K562 (cell line): ENCODE data around the gene DPH1. TPM values are rescaled to one million over a fixed set of nuclear protein-coding genes. Genes with fewer than 3 reads are reported as not detected.

ENCODE experiments used
- DMBX1 ChIP-seq: fragments of 250-450 bp; sonication (Bioruptor Pico); IDR thresholded peaks from 2 replicates; pipeline ENCODE4 v1.8.0; 2022; ENCODE audit warnings: inconsistent platforms, mild to moderate bottlenecking, moderate library complexity, borderline replicate concordance
- E2F6 ChIP-seq, 2 experiments: IDR thresholded peaks; 2 replicates each; pipeline ENCODE4 v1.6.1; 2011; ENCODE audit warnings: borderline replicate concordance in 1 of 2, control low read depth in 1 of 2, low read depth in 1 of 2, low read length in 1 of 2, mild to moderate bottlenecking in 1 of 2, mixed read lengths in 1 of 2, moderate library complexity in 1 of 2; ENCODE audit not compliant: insufficient read depth in 1 of 2, insufficient read length in 1 of 2, poor library complexity in 1 of 2, severe bottlenecking in 1 of 2; ENCODE audit errors: extremely low read depth in 1 of 2
- GATAD2B ChIP-seq: fragments of 450-650 bp; IDR thresholded peaks from 2 replicates; pipeline ENCODE4 v1.6.1; 2017; ENCODE audit warnings: mild to moderate bottlenecking, borderline replicate concordance
- KDM5B ChIP-seq: fragments of 200-600 bp; sonication (generic); IDR thresholded peaks from 2 replicates; pipeline ENCODE4 v1.6.1; 2012; ENCODE audit warnings: low read depth, mild to moderate bottlenecking, moderate library complexity, low read length, control low read depth, inconsistent platforms; ENCODE audit not compliant: insufficient replicate concordance
- MTA2 ChIP-seq: fragments of 450-650 bp; IDR thresholded peaks from 2 replicates; pipeline ENCODE4 v1.6.1; 2016; ENCODE audit warnings: low read depth
- NFYB ChIP-seq: IDR thresholded peaks from 2 replicates; pipeline ENCODE4 v1.6.1; 2011; ENCODE audit warnings: mild to moderate bottlenecking, moderate library complexity; ENCODE audit not compliant: insufficient read length; ENCODE audit errors: extremely low read depth
- SIN3B ChIP-seq: fragments of 450-650 bp; IDR thresholded peaks from 2 replicates; pipeline ENCODE4 v1.6.1; 2017; ENCODE audit warnings: low read depth, mild to moderate bottlenecking, moderate library complexity
- THRB ChIP-seq: fragments of 450-650 bp; formaldehyde crosslinking; conservative IDR thresholded peaks from 2 replicates; pipeline ENCODE4 v1.4.0; 2022; ENCODE audit warnings: mild to moderate bottlenecking, missing genetic modification characterization
- YY1 ChIP-seq, 3 experiments: IDR thresholded peaks; 2 replicates each; pipeline ENCODE4 v1.6.1; 2011; ENCODE audit warnings: low read length in 2 of 3, mild to moderate bottlenecking in 2 of 3, moderate library complexity in 2 of 3, borderline replicate concordance in 1 of 3, control low read depth in 1 of 3, low read depth in 1 of 3; ENCODE audit not compliant: insufficient read depth in 3 of 3, insufficient replicate concordance in 2 of 3, control insufficient read depth in 1 of 3, insufficient read length in 1 of 3; ENCODE audit errors: extremely low read depth in 1 of 3
- ZBTB11 ChIP-seq, 3 experiments: fragments of 200-800 bp in 1 of 3; fragments of 250-450 bp in 1 of 3; fragments of 450-650 bp in 1 of 3; sonication (Bioruptor Pico) in 1 of 3; sonication (Bioruptor generic) in 1 of 3; formaldehyde crosslinking in 1 of 3; IDR thresholded peaks; 2 replicates each; pipeline versions ENCODE4 v1.6.1 to v1.8.0; 2016 to 2022; ENCODE audit warnings: mild to moderate bottlenecking in 2 of 3, missing genetic modification characterization in 2 of 3, missing compliant biosample characterization in 1 of 3, moderate library complexity in 1 of 3
- ZBTB26 ChIP-seq: fragments of 450-650 bp; formaldehyde crosslinking; IDR thresholded peaks from 2 replicates; pipeline ENCODE4 v1.4.0; 2022; ENCODE audit warnings: missing genetic modification characterization
- ZNF280B ChIP-seq: fragments of 250-450 bp; sonication (Bioruptor Pico); IDR thresholded peaks from 2 replicates; pipeline ENCODE4 v1.5.1; 2021; ENCODE audit warnings: mild to moderate bottlenecking
- ZNF436 ChIP-seq: fragments of 250-450, 450-650 bp; sonication (Bioruptor Pico); formaldehyde crosslinking; IDR thresholded peaks from 2 replicates; pipeline ENCODE4 v1.7.0; 2020; ENCODE audit warnings: mild to moderate bottlenecking
- ZNF583 ChIP-seq: fragments of 250-450 bp; sonication (Bioruptor Pico); IDR thresholded peaks from 2 replicates; pipeline ENCODE4 v1.4.0; 2020
- polyA plus RNA-seq, 8 experiments: library from polyadenylated mRNA; depleted of rRNA in 4 of 8; stranded (reverse) in 5 of 8; unstranded in 3 of 8; fragments of >200 nt; fragmentation: Nextera tagmentation in 2 of 8; fragmentation: Illumina TruSeq in 1 of 8; extraction: Ambion mirVana in 2 of 8; extraction: Trizol in 1 of 8; gene quantifications; 2 replicates each; pipeline versions ENCODE4 v1.2.1 to v1.2.3, GENCODE V29; 2011 to 2014; ENCODE audit warnings: inconsistent platforms in 1 of 8, missing spikeins in 1 of 8
- total RNA-seq, 7 experiments: library from RNA; depleted of rRNA in 6 of 7; stranded (reverse); fragments of >200 nt in 6 of 7; fragmentation: Illumina TruSeq in 2 of 7; extraction: Trizol in 2 of 7; gene quantifications; 2 replicates each; pipeline versions ENCODE4 v1.2.1 to v1.2.3, GENCODE V29; 2011 to 2021; ENCODE audit warnings: low replicate concordance in 1 of 7

Gene DPH1
- total and polyA plus RNA-seq, 9 of the 15 experiments (the other 6 are each of a cell fraction or from before 2014, with no cell fraction given): 0.42 to 40.6 (median 20.2) TPM

- TF ChIP-seq ZBTB11 (CRISPR knock-in tag; IDR thresholded peaks at IDR 0.05) (peak in 2 of 3 experiments; percentile 73 to 96; a peak in 5 of 6 replicates), DMBX1 (no peak), ZNF280B (CRISPR knock-in tag) (no peak), ZBTB26 (CRISPR knock-in tag) (no peak), ZNF583 (CRISPR knock-in tag) (no peak), NFYB (no peak), ZNF436 (CRISPR knock-in tag) (no peak), YY1 (IDR thresholded peaks at IDR 0.05; ENCODE audit: borderline replicate concordance in 1 of 3, control insufficient read depth in 1 of 3, extremely low read depth in 1 of 3, insufficient read depth in 3 of 3, insufficient read length in 1 of 3, insufficient replicate concordance in 2 of 3, low read depth in 1 of 3, low read length in 2 of 3) (peak; percentile 78 to 98 (median 97)), MTA2 (no peak), KDM5B (no peak), GATAD2B (no peak), E2F6 (IDR thresholded peaks at IDR 0.05; ENCODE audit: borderline replicate concordance in 1 of 2, extremely low read depth in 1 of 2, insufficient read depth in 1 of 2, insufficient read length in 1 of 2, low read depth in 1 of 2, low read length in 1 of 2, poor library complexity in 1 of 2, severe bottlenecking in 1 of 2) (no peak), THRB (CRISPR knock-in tag) (no peak), SIN3B (peak; percentile 75)
Measured at GRCh38 chr17:2041561-2042389, 11.8 kb downstream of the DPH1 start, which contains the start of gene OVCA2 (continued).
